Lower leg skin (tissue), 4 donors: ENCODE measurements around the gene NOP53. TPM values are rescaled to one million over a fixed set of nuclear protein-coding genes. Genes with fewer than 3 reads are reported as not detected.
"Not testable (repeated sequence)": the region's sequence is repeated elsewhere in the genome, so short reads cannot be mapped to it uniquely, and the experiment has no call there.

Experiments
- DNase-seq, 2 donors: peaks; one replicate each; pipeline ENCODE4 v3.0.0-alpha.2; 2019; ENCODE audit warnings: low spot score in 2 of 2
- H3K4me3 ChIP-seq: fragments of 200-600 bp; sonication (generic); 2 replicates; pipeline ENCODE4 v1.5.1; 2017; ENCODE audit warnings: mild to moderate bottlenecking, low read depth; ENCODE audit not compliant: poor library complexity, severe bottlenecking
- POLR2A ChIP-seq, 2 donors: fragments of 450-650 bp; IDR thresholded peaks; one replicate each; pipeline ENCODE4 v1.6.1; 2016 to 2017; ENCODE audit warnings: antibody characterized with exemption in 2 of 2, mild to moderate bottlenecking in 1 of 2, moderate library complexity in 1 of 2
- WGBS, 2 donors: methylation state at CpG; one replicate each; pipeline ENCODE4 v1.1.5; 2018; 5-methylcytosine and 5-hydroxymethylcytosine counted together
- intact Hi-C: fragments of 100-400 bp; cut with DNase I; formaldehyde crosslinking; loops from one replicate; pipeline ENCODE4 v1.15.0; 2023; ENCODE audit warnings: low total_unique reads
- total RNA-seq, 4 donors: library from RNA; depleted of rRNA; stranded (reverse); fragments of >200 nt; gene quantifications; one replicate each; pipeline ENCODE4 v1.1.0, GENCODE V29; 2016
- TF ChIP-seq, protein P1 (sequence below), 3 donors: fragments of 450-650 bp; IDR thresholded peaks; one replicate each; pipeline ENCODE4 v1.5.1; 2016; ENCODE audit warnings: antibody characterized with exemption in 3 of 3, mild to moderate bottlenecking in 3 of 3, moderate library complexity in 2 of 3

The NOP53 gene
- total RNA-seq, 4 donors from 2014 or later = 537 to 842 (median 746) TPM

DNA sequence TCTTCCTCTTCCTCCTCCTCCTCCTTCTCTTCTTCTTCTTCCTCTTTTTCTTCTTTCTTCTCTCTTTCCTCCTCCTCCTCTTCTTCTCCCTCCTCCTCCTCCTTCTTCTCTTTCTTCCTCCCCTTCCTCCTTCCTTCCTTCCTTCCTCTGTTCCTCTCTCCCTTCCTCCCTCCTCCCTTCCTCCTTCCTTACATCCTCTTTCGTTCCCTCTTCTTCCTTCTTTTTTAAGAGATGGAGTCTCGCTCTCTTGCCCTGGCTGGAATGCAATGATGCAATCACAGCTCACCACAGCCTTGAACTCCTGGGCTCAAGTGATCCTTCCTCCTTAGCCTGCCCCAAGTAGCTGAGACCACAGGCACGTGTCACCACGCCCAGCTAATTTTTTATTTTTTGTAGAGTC, 18.9 kb upstream of the NOP53 start:
- intact Hi-C loops = no loop called here
- no peak overlapping the region for H3K4me3 ChIP-seq
- 65 to 71% methylated on average over 4 of the region's 4 CpGs for WGBS, 2 donors

DNA sequence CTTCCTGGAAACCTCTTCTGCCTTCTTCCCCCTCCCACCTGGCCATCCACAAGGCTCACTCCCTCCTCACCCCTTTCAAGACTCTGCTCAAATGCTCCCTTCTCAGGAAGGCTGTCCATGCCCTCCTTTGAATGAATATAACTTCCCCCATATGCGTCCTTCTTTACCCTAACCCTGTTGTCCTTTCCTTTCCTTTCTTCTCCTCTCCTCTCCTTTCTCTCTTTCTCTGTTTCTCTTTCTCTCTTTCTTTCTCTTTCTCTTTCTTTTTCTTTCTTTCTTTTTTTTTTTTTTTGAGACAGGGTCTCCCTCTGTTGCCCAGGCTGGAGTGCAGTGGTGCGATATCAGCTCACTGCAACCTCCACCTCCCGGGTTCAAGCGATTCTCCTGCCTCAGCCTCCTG, 17.1 kb upstream of the NOP53 start:
- 84 to 99% methylated on average over 4 of the region's 4 CpGs for WGBS, 2 donors
- intact Hi-C loops, DNase-seq, H3K4me3 ChIP-seq: not testable (repeated sequence)

More for the DNA sequence above, 18.9 kb upstream of the NOP53 start:
- no peak for DNase-seq
- no peak for TF ChIP-seq POLR2A (IDR thresholded peaks at IDR 0.05)
- TF ChIP-seq, protein P1, sequence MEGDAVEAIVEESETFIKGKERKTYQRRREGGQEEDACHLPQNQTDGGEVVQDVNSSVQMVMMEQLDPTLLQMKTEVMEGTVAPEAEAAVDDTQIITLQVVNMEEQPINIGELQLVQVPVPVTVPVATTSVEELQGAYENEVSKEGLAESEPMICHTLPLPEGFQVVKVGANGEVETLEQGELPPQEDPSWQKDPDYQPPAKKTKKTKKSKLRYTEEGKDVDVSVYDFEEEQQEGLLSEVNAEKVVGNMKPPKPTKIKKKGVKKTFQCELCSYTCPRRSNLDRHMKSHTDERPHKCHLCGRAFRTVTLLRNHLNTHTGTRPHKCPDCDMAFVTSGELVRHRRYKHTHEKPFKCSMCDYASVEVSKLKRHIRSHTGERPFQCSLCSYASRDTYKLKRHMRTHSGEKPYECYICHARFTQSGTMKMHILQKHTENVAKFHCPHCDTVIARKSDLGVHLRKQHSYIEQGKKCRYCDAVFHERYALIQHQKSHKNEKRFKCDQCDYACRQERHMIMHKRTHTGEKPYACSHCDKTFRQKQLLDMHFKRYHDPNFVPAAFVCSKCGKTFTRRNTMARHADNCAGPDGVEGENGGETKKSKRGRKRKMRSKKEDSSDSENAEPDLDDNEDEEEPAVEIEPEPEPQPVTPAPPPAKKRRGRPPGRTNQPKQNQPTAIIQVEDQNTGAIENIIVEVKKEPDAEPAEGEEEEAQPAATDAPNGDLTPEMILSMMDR (IDR thresholded peaks at IDR 0.05) = no peak

DNA sequence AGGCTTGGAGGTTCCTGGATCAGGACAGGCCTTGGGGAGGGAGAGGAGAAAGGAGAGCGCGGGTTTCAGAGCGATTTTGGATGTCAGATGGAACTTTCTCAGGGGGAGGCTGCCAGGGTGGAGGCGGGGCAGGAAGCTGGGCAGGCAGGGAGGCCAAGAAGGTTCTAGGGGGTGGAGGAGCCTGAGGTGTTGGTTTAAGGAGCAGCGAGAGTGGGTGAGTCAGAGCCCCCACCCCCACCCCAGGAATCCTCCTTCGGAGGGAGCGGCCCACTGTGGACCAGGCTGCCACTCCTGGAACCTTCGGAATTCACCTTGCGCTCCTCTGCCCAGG, 15.9 kb upstream of the NOP53 start:
- peak; percentile 60 to 92 for DNase-seq
- WGBS, 2 donors = 7 to 13% methylated on average over 8 to 9 of the region's 9 CpGs
- intact Hi-C loops = no loop called here
- no peak for TF ChIP-seq POLR2A (IDR thresholded peaks at IDR 0.05)
- TF ChIP-seq, protein P1 (IDR thresholded peaks at IDR 0.05) = no peak
- H3K4me3 ChIP-seq = no peak overlapping the region

DNA sequence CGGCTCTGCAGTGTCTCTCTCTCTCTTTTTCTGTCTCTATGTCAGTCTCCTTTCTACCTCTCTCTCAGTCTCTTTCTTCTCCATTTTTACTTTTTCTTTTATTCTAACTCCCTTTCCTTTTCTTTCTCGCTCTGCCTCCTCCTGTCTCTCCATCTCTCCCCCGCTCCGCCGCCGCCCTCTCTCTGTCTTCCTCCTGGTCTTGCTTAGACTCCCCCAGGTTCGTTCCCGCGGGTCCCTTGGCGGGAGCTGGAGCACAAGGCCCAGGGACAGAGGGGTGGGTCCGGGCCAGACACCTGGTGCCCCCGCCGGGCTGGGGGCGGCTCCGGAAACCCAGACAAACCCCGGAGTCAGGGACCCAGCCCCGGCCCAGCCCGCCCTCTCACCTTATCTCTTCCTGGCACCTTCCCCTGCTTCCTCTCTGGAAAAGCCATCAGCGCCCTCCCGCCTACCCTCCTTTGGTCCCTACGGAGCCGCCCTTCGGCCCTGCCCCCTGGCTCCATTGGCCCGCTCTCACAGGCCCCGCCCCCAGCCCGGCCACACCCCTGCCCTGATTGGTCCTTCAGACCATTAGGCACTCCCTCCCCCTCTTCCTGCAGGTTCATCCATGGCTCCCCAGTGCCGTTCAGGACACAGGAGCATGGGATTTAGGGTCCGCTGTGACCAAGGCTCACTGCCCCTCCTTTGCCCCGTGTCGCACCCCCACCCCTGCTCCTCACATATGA, 15.4 kb upstream of the NOP53 start:
- intact Hi-C loops = no loop called here
- DNase-seq = peak; percentile 65 to 94
- TF ChIP-seq, protein P1 (IDR thresholded peaks at IDR 0.05) = no peak
- no peak for TF ChIP-seq POLR2A (IDR thresholded peaks at IDR 0.05)
- no peak overlapping the region for H3K4me3 ChIP-seq
- WGBS, 2 donors = 25 to 28% methylated on average over 28 to 30 of the region's 30 CpGs

DNA sequence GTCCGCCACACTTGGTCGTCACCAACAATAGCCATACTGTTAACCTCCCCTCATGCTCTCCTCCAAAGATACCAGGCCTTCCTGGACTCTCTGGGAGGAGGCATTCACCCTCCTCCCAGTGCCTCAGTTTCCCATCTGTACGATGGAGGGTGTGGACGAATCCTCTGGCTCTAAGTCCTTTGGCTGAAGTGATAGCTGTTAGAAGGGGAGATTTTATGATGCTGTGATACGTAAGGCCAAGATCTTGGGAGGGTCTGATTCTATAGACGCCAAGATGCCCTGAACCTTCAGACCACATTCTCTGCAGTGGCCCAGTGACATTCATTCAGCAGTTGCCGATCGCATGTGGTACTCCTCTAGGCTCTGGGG, 14.8 kb upstream of the NOP53 start:
- intact Hi-C loops = no loop called here
- H3K4me3 ChIP-seq = no peak overlapping the region
- 83 to 87% methylated on average over 8 of the region's 8 CpGs for WGBS, 2 donors
- TF ChIP-seq, protein P1 (IDR thresholded peaks at IDR 0.05) = no peak
- TF ChIP-seq POLR2A (IDR thresholded peaks at IDR 0.05) = no peak
- no peak for DNase-seq

DNA sequence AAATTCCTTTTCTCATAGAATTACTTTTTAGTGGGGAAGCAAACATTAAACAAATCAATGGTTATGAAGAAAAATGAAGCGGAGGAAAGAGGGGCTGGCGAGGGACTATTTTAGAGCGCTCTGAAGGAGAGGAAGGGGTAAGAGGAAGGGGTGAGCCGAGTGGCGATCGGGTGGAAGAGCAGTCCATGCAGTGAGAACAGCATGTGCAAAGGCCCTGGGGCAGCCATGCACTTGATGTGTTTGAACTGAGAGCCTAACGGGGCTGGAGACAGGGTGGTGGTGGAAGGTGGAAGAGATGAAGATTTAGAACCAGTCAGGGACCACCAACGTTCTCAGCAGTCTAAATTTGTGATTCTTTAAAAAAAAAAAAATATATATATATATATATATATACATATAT, 14.4 kb upstream of the NOP53 start:
- 90 to 94% methylated on average over 8 of the region's 8 CpGs for WGBS, 2 donors
- H3K4me3 ChIP-seq = no peak overlapping the region
- TF ChIP-seq POLR2A (IDR thresholded peaks at IDR 0.05) = no peak
- TF ChIP-seq, protein P1 (IDR thresholded peaks at IDR 0.05) = no peak
- no peak for DNase-seq
- intact Hi-C loops = no loop called here
